GM18517 (cell line): Measurements from ENCODE around the gene TMEM123.

Experiments
- ATAC-seq: cut with Tn5 transposase; IDR thresholded peaks from one replicate; pipeline ENCODE4 v1.9.1; 2021; ENCODE audit warnings: mild to moderate bottlenecking, moderate library complexity; ENCODE audit not compliant: unreplicated experiment

Gene TMEM123

GRCh38 chr11:102367364-102367763, 85.2 kb downstream of the TMEM123 start:
- no peak for ATAC-seq

GRCh38 chr11:102364991-102365390, 87.6 kb downstream of the TMEM123 start:
- no peak for ATAC-seq

GRCh38 chr11:102361086-102362031, 91.2 kb downstream of the TMEM123 start:
- peak; percentile 95 for ATAC-seq

- no peak for ATAC-seq
Observed at GRCh38 chr11:102360681-102361080, 91.9 kb downstream of the TMEM123 start.

GRCh38 chr11:102359372-102359771, 93.2 kb downstream of the TMEM123 start:
- ATAC-seq: no peak

GRCh38 chr11:102357116-102357515, 95.4 kb downstream of the TMEM123 start:
- ATAC-seq: no peak

- ATAC-seq: peak; percentile 30
Observed at GRCh38 chr11:102347462-102348370, 104.8 kb downstream of the TMEM123 start.

- peak; percentile 79 for ATAC-seq
Observed at GRCh38 chr11:102346748-102347461, 105.7 kb downstream of the TMEM123 start, which contains the start of gene BIRC2. TSS of gene BIRC2 (plus strand) at chr11:102347214. CDS start at chr11:102349855, 2,641 bp downstream.

- ATAC-seq: no peak
Observed at GRCh38 chr11:102346456-102346747, 106.2 kb downstream of the TMEM123 start.
